ENCODE results near the gene GPR162.
"Not testable (repeated sequence)": the region's sequence is repeated elsewhere in the genome, so short reads cannot be mapped to it uniquely, and the experiment has no call there.

Gene GPR162

GRCh38 chr12:6868211-6869048 is 46.8 kb downstream of the GPR162 start:
- DNase-seq: peak in 1 of 10 donors; percentile 50
- intact Hi-C loops (cut with DNase I): no loop called here

GRCh38 chr12:6869049-6870021 is 47.7 kb downstream of the GPR162 start:
- peak; percentile 48 to 96 (median 80) for DNase-seq

GRCh38 chr12:6870304-6870703 is 48.7 kb downstream of the GPR162 start:
- DNase-seq: peak in 1 of 10 donors; percentile 7
- intact Hi-C loops (cut with DNase I): not testable (repeated sequence)

More at GRCh38 chr12:6869049-6870021, 47.7 kb downstream of the GPR162 start:
- intact Hi-C loops (cut with DNase I): no loop called here

- intact Hi-C loops (cut with DNase I): no loop called here
- peak in 2 of 10 donors; percentile 61 to 73 for DNase-seq
Observed at GRCh38 chr12:6871052-6871957, 49.7 kb downstream of the GPR162 start.

- intact Hi-C loops (cut with DNase I): loop anchor here (1.0 kb wide), 1 partner anchor 19 kb away; no protein-coding TSS in a partner anchor
Observed at GRCh38 chr12:6872073-6873048, 50.7 kb downstream of the GPR162 start.

GRCh38 chr12:6873094-6874014 is 51.7 kb downstream of the GPR162 start, which contains the start of gene SPSB2:
Gene SPSB2 (minus strand): TSS chr12:6873303. CDS start chr12:6872901, 402 bp downstream.
- intact Hi-C loops (cut with DNase I): loop anchor here (1.0 kb wide), 1 partner anchor 18 kb away; no protein-coding TSS in a partner anchor
- peak; percentile 88 to 99 (median 94) for DNase-seq

More at GRCh38 chr12:6872073-6873048, 50.7 kb downstream of the GPR162 start:
- DNase-seq: peak; percentile 70 to 97 (median 84)

GRCh38 chr12:6874015-6874368 is 52.4 kb downstream of the GPR162 start:
- DNase-seq: peak in 1 of 10 donors; percentile 31
- intact Hi-C loops (cut with DNase I): not testable (repeated sequence)

All from posterior cingulate gyrus (tissue), 11 donors.